Measurements from ENCODE around the gene L3MBTL4. TPM values are rescaled to one million over a fixed set of nuclear protein-coding genes. Genes with fewer than 3 reads are reported as not detected.
"Not testable (repeated sequence)": the region's sequence is repeated elsewhere in the genome, so short reads cannot be mapped to it uniquely, and the experiment has no call there.

The L3MBTL4 gene
- total RNA-seq, 2 experiments from 2014 or later, result not detected

DNA sequence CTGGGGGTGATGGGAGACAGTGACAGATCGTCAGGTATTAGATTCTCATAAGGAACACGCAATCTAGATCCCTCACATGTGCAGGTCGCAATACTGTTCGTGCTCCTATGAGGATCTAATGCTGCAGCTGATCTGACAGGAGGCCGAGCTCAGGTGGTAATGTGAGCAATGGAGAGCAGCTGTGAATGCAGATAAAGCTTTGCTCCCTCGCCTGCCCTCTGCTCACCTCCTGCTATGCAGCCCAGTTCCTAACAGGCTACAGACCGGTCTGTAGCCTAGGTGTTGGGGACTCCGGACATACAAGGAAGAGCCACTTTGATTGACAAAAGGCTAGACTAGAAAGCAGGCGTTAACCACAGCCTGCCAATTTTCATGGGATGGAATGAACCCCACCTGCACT is 335.8 kb downstream of the L3MBTL4 start:
- TF ChIP-seq EZH2phosphoT487 (IDR thresholded peaks at IDR 0.05; ENCODE audit: borderline replicate concordance, low read depth, low read length) (no peak), CTCF (conservative IDR thresholded peaks at IDR 0.05; ENCODE audit: low read length) (no peak)
- DNase-seq (ENCODE audit: low spot score), result no peak
- Histone ChIP-seq H3K9me3 (ENCODE audit: low read length) (no peaks in the 10 kb centered on the region), H3K4me3 (ENCODE audit: low read depth, low read length, poor library complexity, severe bottlenecking) (no peak overlapping the region), H3K79me2 (ENCODE audit: insufficient read depth, low read depth, low read length) (no peaks in the 10 kb centered on the region), H4K20me1 (ENCODE audit: insufficient read depth, low read length) (no peaks in the 10 kb centered on the region), H3K36me3 (ENCODE audit: insufficient read depth, low read length) (no peaks in the 10 kb centered on the region), H3K9me2 (ENCODE audit: insufficient read depth, low read length) (no peaks in the 10 kb centered on the region), H3K4me2 (ENCODE audit: low read length) (no peak overlapping the region), H2AFZ (ENCODE audit: low read length) (no peak overlapping the region), H3K4me1 (ENCODE audit: insufficient read depth, low read length, poor library complexity, severe bottlenecking) (no peaks in the 10 kb centered on the region), H3K27ac (ENCODE audit: low read depth, low read length, poor library complexity, severe bottlenecking) (no peak overlapping the region)
- ChIA-PET CTCF (ENCODE audit: unreplicated experiment) (no interaction called here), POLR2A (no interaction called here)
- no TSS peak for BruUV-seq (replicated peaks)
- intact Hi-C loops (cut with micrococcal nuclease; ENCODE audit: unreplicated experiment), result no loop called here

- H2AFZ ChIP-seq (ENCODE audit: low read length); POLR2A ChIA-PET; DNase-seq (ENCODE audit: low spot score); H3K79me2 ChIP-seq (ENCODE audit: insufficient read depth, low read depth, low read length); BruUV-seq (replicated peaks); H4K20me1 ChIP-seq (ENCODE audit: insufficient read depth, low read length); H3K4me1 ChIP-seq (ENCODE audit: insufficient read depth, low read length, poor library complexity, severe bottlenecking); H3K4me2 ChIP-seq (ENCODE audit: low read length); H3K27ac ChIP-seq (ENCODE audit: low read depth, low read length, poor library complexity, severe bottlenecking); intact Hi-C loops (cut with micrococcal nuclease; ENCODE audit: unreplicated experiment); CTCF ChIA-PET (ENCODE audit: unreplicated experiment); H3K36me3 ChIP-seq (ENCODE audit: insufficient read depth, low read length); H3K9me3 ChIP-seq (ENCODE audit: low read length); H3K9me2 ChIP-seq (ENCODE audit: insufficient read depth, low read length); H3K4me3 ChIP-seq (ENCODE audit: low read depth, low read length, poor library complexity, severe bottlenecking): not testable (repeated sequence)
Measured at GRCh38 chr18:6072423-6072822, 342.3 kb downstream of the L3MBTL4 start.

DNA sequence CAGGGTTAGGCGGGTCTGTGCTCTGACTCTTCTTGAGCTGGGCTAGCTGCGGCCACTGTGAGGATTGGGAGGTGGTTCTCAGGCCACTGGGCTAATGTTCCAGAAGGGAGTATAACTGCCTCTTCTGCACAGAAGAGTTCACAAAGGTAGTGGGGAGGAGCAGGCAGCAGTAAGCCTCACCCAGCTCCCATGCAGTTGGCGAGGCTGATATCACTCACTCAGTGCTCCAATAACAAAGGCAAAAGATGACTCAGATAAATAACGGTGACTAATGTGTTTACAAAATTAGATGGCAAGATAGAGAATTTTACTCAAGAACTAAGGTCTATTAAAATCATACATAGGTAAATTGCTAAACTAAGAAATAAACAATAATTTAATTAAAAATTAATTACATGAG is 345.2 kb downstream of the L3MBTL4 start:
- Histone ChIP-seq H4K20me1 (ENCODE audit: insufficient read depth, low read length) (no peaks in the 10 kb centered on the region), H3K36me3 (ENCODE audit: insufficient read depth, low read length) (no peaks in the 10 kb centered on the region), H3K79me2 (ENCODE audit: insufficient read depth, low read depth, low read length) (no peaks in the 10 kb centered on the region), H3K4me1 (ENCODE audit: insufficient read depth, low read length, poor library complexity, severe bottlenecking) (no peaks in the 10 kb centered on the region), H2AFZ (ENCODE audit: low read length) (no peak overlapping the region), H3K4me2 (ENCODE audit: low read length) (no peak overlapping the region), H3K9me3 (ENCODE audit: low read length) (no peaks in the 10 kb centered on the region), H3K9me2 (ENCODE audit: insufficient read depth, low read length) (no peaks in the 10 kb centered on the region), H3K27ac (ENCODE audit: low read depth, low read length, poor library complexity, severe bottlenecking) (no peak overlapping the region), H3K4me3 (ENCODE audit: low read depth, low read length, poor library complexity, severe bottlenecking) (no peak overlapping the region)
- intact Hi-C loops (cut with micrococcal nuclease; ENCODE audit: unreplicated experiment), result no loop called here
- no peak for DNase-seq (ENCODE audit: low spot score)
- no TSS peak for BruUV-seq (replicated peaks)
- no peak for TF ChIP-seq CTCF (conservative IDR thresholded peaks at IDR 0.05; ENCODE audit: low read length)
- no peak for TF ChIP-seq EZH2phosphoT487 (IDR thresholded peaks at IDR 0.05; ENCODE audit: borderline replicate concordance, low read depth, low read length)
- ChIA-PET POLR2A (interaction anchor here (0.6 kb wide), 1 partner anchor 85 kb away, joined by 3 read pairs; no protein-coding TSS in a partner anchor), CTCF (ENCODE audit: unreplicated experiment) (no interaction called here)
